Neural cell (in vitro differentiated cells): ENCODE results near the gene MYEF2. TPM values are rescaled to one million over a fixed set of nuclear protein-coding genes. Genes with fewer than 3 reads are reported as not detected.

Experiments used
- H2AFZ ChIP-seq: fragments of 200-600, 300-800 bp; sonication (generic), shearing (Covaris generic); 2 replicates; pipeline ENCODE4 v1.6.0; 2014; ENCODE audit warnings: low read depth, mild to moderate bottlenecking, antibody characterized with exemption, low read length, moderate library complexity
- H3F3A ChIP-seq: fragments of 200-600 bp; shearing (Covaris generic); 2 replicates; pipeline ENCODE4 v1.6.1; 2016; ENCODE audit warnings: mild to moderate bottlenecking, moderate library complexity, mixed read lengths, antibody characterized with exemption, low read length; ENCODE audit not compliant: insufficient read depth, poor library complexity, severe bottlenecking
- H3K27ac ChIP-seq: fragments of 200-600, 300-800 bp; sonication (generic), shearing (Covaris generic); 2 replicates; pipeline ENCODE4 v1.5.1; 2014; ENCODE audit warnings: mild to moderate bottlenecking, low read length, moderate library complexity
- H3K27me3 ChIP-seq: fragments of 300-800, 200-600 bp; sonication (generic), shearing (Covaris generic); 2 replicates; pipeline ENCODE4 v1.6.0; 2014; ENCODE audit warnings: mild to moderate bottlenecking, low read depth, low read length, moderate library complexity; ENCODE audit not compliant: insufficient read depth
- H3K36me3 ChIP-seq: fragments of 300-800, 200-600 bp; sonication (generic), shearing (Covaris generic); 2 replicates; pipeline ENCODE4 v1.5.1; 2014; ENCODE audit warnings: mild to moderate bottlenecking, antibody characterized with exemption, low read length, moderate library complexity; ENCODE audit not compliant: insufficient read depth
- H3K4me2 ChIP-seq: fragments of 300-800, 200-600 bp; sonication (generic), shearing (Covaris generic); 2 replicates; pipeline ENCODE4 v1.6.0; 2014; ENCODE audit warnings: mild to moderate bottlenecking, low read length
- H3K4me3 ChIP-seq: fragments of 300-800, 200-600 bp; sonication (generic), shearing (Covaris generic); 2 replicates; pipeline ENCODE4 v1.5.1; 2014; ENCODE audit warnings: mild to moderate bottlenecking, low read length, moderate library complexity
- H3K79me2 ChIP-seq: fragments of 200-600 bp; shearing (Covaris generic); replicated peaks from 2 replicates; pipeline ENCODE4 v1.6.0; 2014; ENCODE audit warnings: mild to moderate bottlenecking, low read length, moderate library complexity; ENCODE audit not compliant: insufficient read depth
- H3K9ac ChIP-seq: fragments of 300-800, 200-600 bp; sonication (generic), shearing (Covaris generic); 2 replicates; pipeline ENCODE4 v1.6.1; 2016; ENCODE audit warnings: mild to moderate bottlenecking, low read length, mixed read lengths
- H3K9me2 ChIP-seq: fragments of 200-600 bp; shearing (Covaris generic); 2 replicates; pipeline ENCODE4 v1.6.1; 2016; ENCODE audit warnings: mild to moderate bottlenecking, low read length, mixed read lengths; ENCODE audit not compliant: insufficient read depth
- H3K9me3 ChIP-seq: fragments of 200-600, 300-800 bp; sonication (generic), shearing (Covaris generic); 2 replicates; pipeline ENCODE4 v1.6.1; 2016; ENCODE audit warnings: mild to moderate bottlenecking, mixed run types, low read length, moderate library complexity, mixed read lengths
- H4K20me1 ChIP-seq: fragments of 200-600 bp; shearing (Covaris generic); 2 replicates; pipeline ENCODE4 v1.6.1; 2016; ENCODE audit warnings: mild to moderate bottlenecking, mixed run types; ENCODE audit not compliant: insufficient read depth
- EP300 ChIP-seq: fragments of 450-650 bp; conservative IDR thresholded peaks from 2 replicates; pipeline ENCODE4 v1.6.1; 2014; ENCODE audit warnings: antibody characterized with exemption, mild to moderate bottlenecking, moderate library complexity; ENCODE audit not compliant: poor library complexity, severe bottlenecking
- EZH2 ChIP-seq: fragments of 200-600, 300-800 bp; shearing (Covaris generic), sonication (generic); IDR thresholded peaks from 2 replicates; pipeline ENCODE4 v1.6.1; 2014; ENCODE audit warnings: antibody characterized with exemption, low read length, borderline replicate concordance, mild to moderate bottlenecking; ENCODE audit not compliant: insufficient read depth, poor library complexity, severe bottlenecking
- MXI1 ChIP-seq: fragments of 450-650 bp; conservative IDR thresholded peaks from 2 replicates; pipeline ENCODE4 v1.6.1; 2014; ENCODE audit warnings: antibody characterized with exemption, mild to moderate bottlenecking; ENCODE audit not compliant: poor library complexity, severe bottlenecking
- POLR2AphosphoS5 ChIP-seq: IDR thresholded peaks from 2 replicates; pipeline ENCODE4 v1.6.1; 2012
- RAD21 ChIP-seq: fragments of 450-650 bp; conservative IDR thresholded peaks from 2 replicates; pipeline ENCODE4 v1.6.1; 2014; ENCODE audit warnings: antibody characterized with exemption, mild to moderate bottlenecking, moderate library complexity
- REST ChIP-seq: IDR thresholded peaks from 2 replicates; pipeline ENCODE4 v1.6.1; 2012; ENCODE audit warnings: borderline replicate concordance
- SMC3 ChIP-seq: fragments of 450-650 bp; conservative IDR thresholded peaks from 2 replicates; pipeline ENCODE4 v1.6.1; 2014; ENCODE audit warnings: antibody characterized with exemption, mild to moderate bottlenecking, moderate library complexity; ENCODE audit not compliant: poor library complexity
- TAF1 ChIP-seq: IDR thresholded peaks from 2 replicates; pipeline ENCODE4 v1.6.1; 2012; ENCODE audit warnings: low read depth
- polyA plus RNA-seq: library from polyadenylated mRNA; depleted of rRNA; stranded (reverse); fragments of >200 nt; gene quantifications from 2 replicates; pipeline ENCODE4 v1.2.3, GENCODE V29; 2014
- TF ChIP-seq, protein P1 (sequence below): fragments of 450-650 bp; IDR thresholded peaks from 2 replicates; pipeline ENCODE4 v1.5.1; 2014; ENCODE audit warnings: antibody characterized with exemption, mild to moderate bottlenecking, moderate library complexity; ENCODE audit not compliant: poor library complexity, severe bottlenecking

MYEF2 gene
- polyA plus RNA-seq, 1 donor from 2014 or later: 176 TPM

DNA sequence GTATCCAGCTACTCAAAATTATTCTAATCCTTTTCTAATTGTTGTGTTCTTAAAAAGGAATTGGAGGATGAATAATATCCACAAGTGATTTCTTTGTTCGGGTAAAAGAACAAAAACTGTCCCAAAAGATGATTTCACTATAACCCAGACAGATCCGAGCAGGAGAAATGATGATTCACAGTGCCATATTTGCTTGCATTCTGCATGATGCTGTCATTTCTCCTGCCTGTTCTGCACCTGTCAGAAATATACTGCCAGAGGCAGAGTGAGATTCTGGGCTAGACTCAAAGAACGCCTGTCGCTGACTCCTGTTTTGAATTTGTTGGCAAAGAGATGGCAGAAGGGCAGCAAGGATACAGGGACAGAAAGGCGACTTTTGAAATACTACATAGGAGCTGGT is 92.0 kb downstream of the MYEF2 start:
- H3K9me3 ChIP-seq: no peaks in the 10 kb centered on the region
- H3K79me2 ChIP-seq: no peaks in the 10 kb centered on the region
- no peaks in the 10 kb centered on the region for H3K36me3 ChIP-seq
- H3K27me3 ChIP-seq: no peaks in the 10 kb centered on the region
- H2AFZ ChIP-seq: no peak overlapping the region
- no peaks in the 10 kb centered on the region for H3K9me2 ChIP-seq
- H3K27ac ChIP-seq: no peak overlapping the region
- no peaks in the 10 kb centered on the region for H3F3A ChIP-seq
- no peak overlapping the region for H3K9ac ChIP-seq
- H3K4me2 ChIP-seq: no peak overlapping the region
- TF ChIP-seq REST: no peak
- peak; percentile 35 for TF ChIP-seq EP300
- TF ChIP-seq, protein P1, sequence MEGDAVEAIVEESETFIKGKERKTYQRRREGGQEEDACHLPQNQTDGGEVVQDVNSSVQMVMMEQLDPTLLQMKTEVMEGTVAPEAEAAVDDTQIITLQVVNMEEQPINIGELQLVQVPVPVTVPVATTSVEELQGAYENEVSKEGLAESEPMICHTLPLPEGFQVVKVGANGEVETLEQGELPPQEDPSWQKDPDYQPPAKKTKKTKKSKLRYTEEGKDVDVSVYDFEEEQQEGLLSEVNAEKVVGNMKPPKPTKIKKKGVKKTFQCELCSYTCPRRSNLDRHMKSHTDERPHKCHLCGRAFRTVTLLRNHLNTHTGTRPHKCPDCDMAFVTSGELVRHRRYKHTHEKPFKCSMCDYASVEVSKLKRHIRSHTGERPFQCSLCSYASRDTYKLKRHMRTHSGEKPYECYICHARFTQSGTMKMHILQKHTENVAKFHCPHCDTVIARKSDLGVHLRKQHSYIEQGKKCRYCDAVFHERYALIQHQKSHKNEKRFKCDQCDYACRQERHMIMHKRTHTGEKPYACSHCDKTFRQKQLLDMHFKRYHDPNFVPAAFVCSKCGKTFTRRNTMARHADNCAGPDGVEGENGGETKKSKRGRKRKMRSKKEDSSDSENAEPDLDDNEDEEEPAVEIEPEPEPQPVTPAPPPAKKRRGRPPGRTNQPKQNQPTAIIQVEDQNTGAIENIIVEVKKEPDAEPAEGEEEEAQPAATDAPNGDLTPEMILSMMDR: no peak
- H4K20me1 ChIP-seq: no peaks in the 10 kb centered on the region
- no peak overlapping the region for H3K4me3 ChIP-seq

DNA sequence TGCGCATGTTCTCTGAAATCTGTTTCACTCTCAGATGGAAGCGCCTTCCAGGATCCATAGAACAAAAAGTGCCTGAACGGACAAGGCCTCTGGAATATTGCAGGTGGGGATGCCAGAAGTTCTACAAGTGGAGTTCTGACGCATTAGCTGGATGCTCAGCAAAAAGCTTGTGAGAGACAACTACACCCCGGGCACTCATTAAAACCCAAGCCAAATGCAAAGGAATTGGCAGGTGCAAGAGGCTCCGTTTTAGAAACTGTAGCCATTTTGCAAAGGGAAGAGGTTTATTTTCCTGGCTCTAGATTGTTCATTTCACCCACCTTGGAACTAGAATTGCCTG is 92.5 kb downstream of the MYEF2 start:
- Histone ChIP-seq H3K27me3 (no peaks in the 10 kb centered on the region), H3K9ac (no peak overlapping the region)
- TF ChIP-seq RAD21: no peak
- TF ChIP-seq, protein P1: no peak
- TF ChIP-seq EZH2: no peak
- no peak for TF ChIP-seq TAF1
- no peak for TF ChIP-seq EP300
- no peak for TF ChIP-seq SMC3
- TF ChIP-seq REST: no peak
- TF ChIP-seq MXI1: no peak
- no peak for TF ChIP-seq POLR2AphosphoS5

More for the DNA sequence above, 92.5 kb downstream of the MYEF2 start:
- Histone ChIP-seq H3K9me3 (no peaks in the 10 kb centered on the region), H3K4me2 (no peak overlapping the region), H3K36me3 (no peaks in the 10 kb centered on the region), H3K9me2 (no peaks in the 10 kb centered on the region), H3F3A (no peaks in the 10 kb centered on the region), H2AFZ (no peak overlapping the region), H3K79me2 (no peaks in the 10 kb centered on the region), H3K4me3 (no peak overlapping the region), H3K27ac (no peak overlapping the region), H4K20me1 (no peaks in the 10 kb centered on the region)
